IPS-20b (cell line): ENCODE results near the gene COL5A1.
"Not testable (repeated sequence)": the region's sequence is repeated elsewhere in the genome, so short reads cannot be mapped to it uniquely, and the experiment has no call there.

ENCODE experiments used
- H3K27ac ChIP-seq: one replicate; pipeline ENCODE4 v1.5.1; 2013; ENCODE audit warnings: low read length
- H3K27me3 ChIP-seq: 2 replicates; pipeline ENCODE4 v1.6.1; 2013; ENCODE audit warnings: mild to moderate bottlenecking, low read length, inconsistent platforms; ENCODE audit not compliant: insufficient read depth
- H3K36me3 ChIP-seq: 2 replicates; pipeline ENCODE4 v1.6.1; 2013; ENCODE audit warnings: low read depth, mild to moderate bottlenecking, inconsistent platforms, low read length, moderate library complexity; ENCODE audit not compliant: insufficient read depth
- H3K4me1 ChIP-seq: 2 replicates; pipeline ENCODE4 v1.6.1; 2013; ENCODE audit warnings: mild to moderate bottlenecking, control low read depth, inconsistent platforms, low read length, moderate library complexity; ENCODE audit not compliant: insufficient read depth
- H3K4me3 ChIP-seq: 2 replicates; pipeline ENCODE4 v1.5.1; 2013; ENCODE audit warnings: mild to moderate bottlenecking, low read length, inconsistent platforms
- H3K9ac ChIP-seq: 2 replicates; pipeline ENCODE4 v1.6.1; 2013; ENCODE audit warnings: low read depth, mild to moderate bottlenecking, inconsistent platforms, low read length, moderate library complexity
- H3K9me3 ChIP-seq: 2 replicates; pipeline ENCODE4 v1.6.1; 2013; ENCODE audit warnings: mild to moderate bottlenecking, low read depth, low read length, inconsistent platforms; ENCODE audit not compliant: insufficient read depth

Gene COL5A1

DNA sequence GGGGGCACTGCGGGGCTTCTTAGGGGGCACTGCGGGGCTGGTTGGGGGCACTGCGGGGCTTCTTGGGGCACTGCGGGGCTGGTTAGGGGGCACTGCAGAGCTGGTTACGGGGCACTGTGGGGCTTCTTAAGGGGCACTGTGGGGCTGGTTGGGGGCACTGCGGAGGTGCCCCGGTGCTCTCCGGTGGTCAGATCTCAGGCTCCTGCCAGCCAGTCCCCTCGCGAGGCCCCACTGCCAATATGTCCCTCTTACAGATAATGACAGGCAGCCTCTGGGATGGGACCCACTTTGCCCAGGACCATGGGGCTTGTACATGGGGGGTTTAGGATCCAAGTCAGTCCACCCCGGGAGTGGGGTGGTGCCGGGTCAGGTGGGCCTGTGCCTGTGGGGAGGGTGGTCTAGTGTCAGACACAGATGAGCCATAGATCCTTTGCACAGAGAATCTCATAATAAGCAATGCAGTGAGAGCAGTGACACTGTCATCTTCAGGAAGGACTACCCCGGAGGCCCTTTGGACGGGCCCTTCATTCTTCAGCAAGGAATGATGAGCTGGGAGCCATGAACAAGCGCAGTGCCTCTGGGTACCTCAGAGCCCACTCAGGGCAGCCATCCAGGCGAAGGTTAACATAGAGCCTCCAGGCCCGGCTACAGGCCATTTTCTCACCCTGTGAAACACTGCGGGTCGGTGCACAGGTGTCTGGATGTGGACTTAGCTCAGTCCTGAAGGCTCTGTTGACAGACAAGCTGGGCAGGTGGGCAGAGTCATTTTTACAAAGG is 38.2 kb downstream of the COL5A1 start:
- no peak overlapping the region for H3K27ac ChIP-seq
- no peaks in the 10 kb centered on the region for H3K27me3 ChIP-seq
- H3K9me3 ChIP-seq = 0 out of 2 replicates have a peak, but pooled peaks cover 2% of the 10 kb centered on the region
- H3K36me3 ChIP-seq = no peaks in the 10 kb centered on the region
- H3K9ac ChIP-seq = no peak overlapping the region
- no peaks in the 10 kb centered on the region for H3K4me1 ChIP-seq
- H3K4me3 ChIP-seq = no peak overlapping the region

DNA sequence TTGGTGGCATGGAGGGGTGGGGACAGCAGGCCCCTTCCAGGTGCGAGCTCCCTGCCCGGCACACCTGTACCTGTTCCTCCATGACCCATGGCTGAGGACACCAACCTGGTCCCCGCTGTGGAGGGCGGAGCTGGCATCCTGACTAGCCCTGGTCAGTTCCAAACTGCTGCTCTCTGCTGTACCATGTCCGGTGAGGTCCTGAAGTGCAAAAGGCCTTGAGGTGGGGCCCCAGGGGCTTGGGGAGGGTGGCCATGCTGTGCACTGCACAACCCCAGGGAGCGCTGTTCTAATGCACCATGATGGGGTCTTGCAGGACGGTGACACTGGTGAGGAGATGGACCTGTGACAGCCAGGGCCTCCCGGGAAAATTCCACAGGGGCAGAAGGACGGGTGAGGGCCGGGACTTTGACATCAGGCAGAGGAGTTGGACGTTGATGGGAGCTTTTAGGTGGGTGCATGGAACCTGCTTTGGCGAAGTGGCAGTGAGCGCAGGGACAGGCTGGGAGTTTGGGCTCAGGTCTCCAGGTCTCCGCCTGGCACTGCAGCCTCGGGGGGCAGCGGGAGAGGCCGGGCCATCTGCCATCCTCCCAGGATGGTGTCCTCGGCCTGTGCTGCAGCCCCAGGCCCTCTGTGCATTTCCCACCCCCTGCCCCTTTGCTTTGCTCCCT is 38.9 kb downstream of the COL5A1 start:
- Histone ChIP-seq H3K27me3 (no peaks in the 10 kb centered on the region), H3K9me3 (peaks cover 7% of the 10 kb centered on the region), H3K4me3 (no peak overlapping the region), H3K4me1 (no peaks in the 10 kb centered on the region), H3K9ac (no peak overlapping the region), H3K36me3 (no peaks in the 10 kb centered on the region), H3K27ac (no peak overlapping the region)

DNA sequence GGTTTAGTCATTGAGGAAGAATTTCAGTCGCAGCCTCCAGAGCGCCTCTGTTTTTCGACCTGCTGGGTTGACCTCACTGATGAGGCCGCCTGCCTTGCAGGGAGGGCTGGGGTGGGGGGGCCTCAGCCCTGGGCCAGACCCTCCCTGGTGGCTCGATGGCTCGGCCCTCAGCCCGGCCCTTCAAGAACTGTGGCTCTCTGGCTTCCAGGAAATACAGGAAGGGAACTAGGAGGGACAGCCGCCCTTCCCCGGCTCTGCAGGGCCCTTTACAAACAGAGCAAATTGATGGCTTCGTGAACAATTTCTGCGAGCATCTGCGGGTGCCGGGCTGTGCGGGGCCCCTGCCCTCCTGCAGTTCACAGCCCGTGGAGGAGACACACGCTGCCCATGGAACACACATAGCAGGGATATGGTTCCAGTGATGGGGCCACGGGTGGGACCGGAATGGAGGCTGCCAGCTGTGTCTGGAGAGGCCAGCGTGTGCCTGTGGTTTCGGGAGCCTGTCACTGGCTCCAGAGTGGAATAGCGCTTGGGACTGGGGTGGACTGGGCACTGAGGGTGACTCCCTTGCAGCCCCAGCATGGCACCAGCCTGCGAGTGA is 39.6 kb downstream of the COL5A1 start:
- Histone ChIP-seq H3K27me3 (no peaks in the 10 kb centered on the region), H3K4me1 (no peaks in the 10 kb centered on the region), H3K9me3 (peaks cover 7% of the 10 kb centered on the region), H3K9ac (no peak overlapping the region), H3K36me3 (no peaks in the 10 kb centered on the region), H3K27ac (no peak overlapping the region), H3K4me3 (no peak overlapping the region)

DNA sequence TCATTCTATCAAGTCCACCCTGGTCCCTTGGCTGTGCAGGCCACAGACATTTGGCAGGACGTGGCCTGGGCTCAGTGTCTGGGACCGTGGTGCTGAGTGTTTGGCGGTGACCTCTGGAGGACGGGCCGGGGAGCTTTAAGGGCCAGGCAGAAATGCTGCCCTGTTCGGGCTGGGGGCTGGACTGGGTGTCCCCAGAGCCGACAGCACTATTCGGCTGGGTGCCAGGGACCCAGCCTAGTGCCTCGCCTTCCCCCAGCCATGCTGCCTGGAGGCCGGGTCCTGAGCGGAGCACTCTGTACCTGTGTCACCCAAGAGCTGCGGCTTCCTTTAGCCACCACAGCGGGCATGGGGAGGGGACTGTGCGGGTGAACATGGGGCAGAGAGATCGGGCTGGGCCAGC is 40.4 kb downstream of the COL5A1 start:
- H3K4me3 ChIP-seq = no peak overlapping the region
- no peaks in the 10 kb centered on the region for H3K27me3 ChIP-seq
- peaks cover 7% of the 10 kb centered on the region for H3K9me3 ChIP-seq
- no peaks in the 10 kb centered on the region for H3K36me3 ChIP-seq
- H3K9ac ChIP-seq = no peak overlapping the region
- H3K4me1 ChIP-seq = no peaks in the 10 kb centered on the region
- H3K27ac ChIP-seq = no peak overlapping the region

DNA sequence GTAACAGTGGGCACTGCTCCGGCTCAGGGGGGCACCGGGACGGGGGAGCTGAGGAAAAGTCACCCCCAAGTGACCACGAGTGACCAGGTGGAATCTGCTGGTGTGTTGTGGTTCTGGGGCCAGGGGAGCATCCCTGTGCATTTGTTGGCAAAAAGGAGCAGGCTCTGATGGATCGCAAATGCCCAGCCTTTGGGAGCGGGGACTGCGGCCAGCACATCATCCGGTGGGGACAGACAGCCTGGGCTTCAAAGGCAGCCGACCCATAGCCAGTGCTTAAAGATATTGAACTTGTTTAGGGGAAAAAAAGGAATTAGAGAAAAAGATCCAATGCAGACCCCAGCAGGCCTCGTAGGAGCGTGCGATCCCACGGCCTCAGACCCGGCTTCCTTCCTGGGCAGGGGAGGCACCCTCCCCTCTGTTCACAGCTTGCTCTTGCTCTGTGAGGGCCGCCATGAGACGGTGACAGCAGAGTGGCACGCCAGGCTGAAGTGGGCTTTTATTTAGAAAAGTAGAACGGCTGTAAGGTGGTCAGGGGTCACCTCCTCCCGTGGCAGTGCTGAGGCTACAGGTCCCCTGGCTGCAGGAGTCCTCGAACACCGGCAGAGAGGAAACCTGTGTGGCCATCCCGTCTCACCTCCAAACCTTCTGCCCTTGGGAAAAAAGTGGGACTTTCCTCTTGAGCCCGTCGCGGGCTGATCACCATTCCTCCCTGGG is 41.2 kb downstream of the COL5A1 start:
- Histone ChIP-seq H3K27me3 (no peaks in the 10 kb centered on the region), H3K4me3 (no peak overlapping the region), H3K36me3 (no peaks in the 10 kb centered on the region), H3K4me1 (no peaks in the 10 kb centered on the region), H3K9ac (no peak overlapping the region), H3K27ac (no peak overlapping the region), H3K9me3 (peaks cover 7% of the 10 kb centered on the region)

DNA sequence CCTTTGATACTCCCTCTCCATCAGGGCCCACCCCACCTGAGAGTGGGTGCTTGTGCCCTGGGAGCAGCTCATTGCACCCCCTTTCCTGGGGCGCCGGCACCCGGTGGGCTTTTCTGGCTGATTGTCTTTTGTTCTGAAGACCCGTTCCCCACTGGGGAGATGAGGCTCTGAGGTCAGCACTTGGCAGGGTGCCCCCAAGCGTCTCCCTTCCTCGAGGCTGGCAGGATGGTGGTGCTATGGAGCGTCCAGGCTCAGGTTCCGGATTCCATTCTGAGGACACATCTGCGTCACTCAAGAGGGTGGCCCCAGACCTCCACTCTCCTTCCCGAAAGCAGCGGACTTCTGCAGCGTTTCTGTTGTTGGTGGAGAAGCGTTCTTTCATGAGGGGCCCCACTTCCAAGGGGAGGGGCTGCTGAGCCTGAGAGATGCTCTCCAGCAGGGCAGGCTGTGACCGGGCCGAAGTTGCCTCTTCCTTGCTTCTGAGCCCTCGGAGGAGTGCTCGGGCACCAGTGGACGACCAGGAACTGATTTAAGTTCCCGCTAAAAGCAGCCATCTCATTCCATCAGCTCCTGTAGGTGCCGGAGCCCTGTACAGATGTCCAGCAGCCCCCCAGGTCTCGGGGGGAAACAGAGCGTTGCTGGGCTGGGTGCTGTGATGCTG is 42.2 kb downstream of the COL5A1 start:
- Histone ChIP-seq H3K4me1 (no peaks in the 10 kb centered on the region), H3K4me3 (no peak overlapping the region), H3K27me3 (no peaks in the 10 kb centered on the region), H3K9me3 (peaks cover 7% of the 10 kb centered on the region), H3K36me3 (no peaks in the 10 kb centered on the region), H3K27ac (no peak overlapping the region), H3K9ac (no peak overlapping the region)

DNA sequence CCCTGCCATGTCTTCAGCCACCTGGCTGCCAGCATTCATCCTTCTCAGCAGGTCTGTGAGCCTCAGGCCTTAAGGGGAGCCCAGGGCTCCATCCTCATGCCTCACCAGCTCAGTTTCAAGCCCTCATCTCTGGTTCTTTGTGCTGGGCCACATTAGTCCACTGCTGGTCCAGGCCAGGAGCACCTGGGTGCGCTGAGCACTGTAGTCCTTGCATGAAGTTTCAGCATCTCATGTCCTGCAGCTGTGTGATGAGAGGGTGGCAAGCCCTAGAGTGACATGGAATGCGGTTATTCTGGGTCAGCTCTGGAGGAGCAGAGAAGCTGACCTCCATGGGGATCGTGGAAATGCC is 42.7 kb downstream of the COL5A1 start:
- peaks cover 7% of the 10 kb centered on the region for H3K9me3 ChIP-seq
- no peaks in the 10 kb centered on the region for H3K36me3 ChIP-seq
- no peaks in the 10 kb centered on the region for H3K4me1 ChIP-seq
- no peaks in the 10 kb centered on the region for H3K27me3 ChIP-seq
- H3K4me3 ChIP-seq = no peak overlapping the region
- no peak overlapping the region for H3K9ac ChIP-seq
- H3K27ac ChIP-seq = no peak overlapping the region

DNA sequence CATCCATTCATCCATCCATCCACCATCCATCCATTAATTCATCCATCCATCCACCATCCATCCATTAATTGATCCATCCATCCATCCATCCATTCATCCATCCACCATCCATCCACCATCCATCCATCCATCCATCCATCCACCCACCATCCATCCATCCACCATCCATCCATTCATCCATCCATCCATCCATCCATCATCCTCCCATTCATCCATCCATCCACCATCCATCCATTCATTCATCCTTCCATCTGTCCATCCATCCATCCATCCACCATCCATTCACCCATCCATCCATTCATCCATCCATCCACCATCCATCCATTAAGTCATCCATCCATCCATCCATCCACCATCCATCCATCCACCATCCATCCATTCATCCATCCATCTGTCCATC is 43.3 kb downstream of the COL5A1 start:
- not testable (repeated sequence) for H3K27ac ChIP-seq, H3K9ac ChIP-seq, H3K36me3 ChIP-seq, H3K9me3 ChIP-seq, H3K27me3 ChIP-seq, H3K4me1 ChIP-seq, H3K4me3 ChIP-seq

DNA sequence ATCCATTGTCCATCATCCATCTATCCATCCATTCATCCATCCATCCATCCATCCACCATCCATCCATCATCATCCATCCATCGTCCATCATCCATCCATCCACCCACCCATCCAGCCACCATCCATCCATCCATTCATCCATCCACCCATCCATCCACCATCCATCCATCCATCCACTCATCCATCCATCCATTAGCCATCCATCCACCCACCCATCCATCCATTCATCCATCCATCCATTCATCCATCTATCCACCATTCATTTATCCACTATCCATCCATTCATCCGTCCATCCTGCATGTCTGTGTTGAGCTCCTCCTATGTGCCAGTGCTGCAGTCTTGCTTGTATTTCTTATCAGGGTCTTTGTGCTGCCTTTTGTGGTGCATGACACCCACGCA is 44.2 kb downstream of the COL5A1 start:
- Histone ChIP-seq H3K27ac (no peak overlapping the region), H3K36me3 (no peaks in the 10 kb centered on the region), H3K9me3 (peaks cover 7% of the 10 kb centered on the region), H3K4me1 (no peaks in the 10 kb centered on the region), H3K4me3 (no peak overlapping the region), H3K27me3 (no peaks in the 10 kb centered on the region), H3K9ac (no peak overlapping the region)

DNA sequence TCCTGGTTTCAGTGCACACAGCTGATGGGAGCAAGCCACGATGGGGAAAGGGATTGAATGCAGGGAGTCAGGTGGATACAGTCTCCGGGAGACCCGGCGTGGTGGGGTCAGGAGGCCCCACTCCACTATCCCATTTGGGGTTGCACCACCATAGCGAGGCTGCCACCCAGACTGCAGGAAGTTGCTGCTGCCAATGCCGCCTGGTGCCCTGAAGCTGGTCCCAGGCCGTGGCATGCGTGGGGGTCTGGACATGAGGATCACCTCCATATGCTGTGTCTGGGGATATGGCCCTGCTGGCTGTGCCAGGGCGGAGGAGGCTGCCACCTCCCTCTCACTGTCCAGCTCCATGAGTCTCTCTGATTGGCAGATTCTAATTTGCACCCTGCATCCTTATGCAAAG is 45.3 kb downstream of the COL5A1 start:
- no peak overlapping the region for H3K9ac ChIP-seq
- H3K36me3 ChIP-seq = no peaks in the 10 kb centered on the region
- H3K4me1 ChIP-seq = no peaks in the 10 kb centered on the region
- no peak overlapping the region for H3K4me3 ChIP-seq
- no peaks in the 10 kb centered on the region for H3K27me3 ChIP-seq
- no peak overlapping the region for H3K27ac ChIP-seq
- H3K9me3 ChIP-seq = peaks cover 7% of the 10 kb centered on the region

DNA sequence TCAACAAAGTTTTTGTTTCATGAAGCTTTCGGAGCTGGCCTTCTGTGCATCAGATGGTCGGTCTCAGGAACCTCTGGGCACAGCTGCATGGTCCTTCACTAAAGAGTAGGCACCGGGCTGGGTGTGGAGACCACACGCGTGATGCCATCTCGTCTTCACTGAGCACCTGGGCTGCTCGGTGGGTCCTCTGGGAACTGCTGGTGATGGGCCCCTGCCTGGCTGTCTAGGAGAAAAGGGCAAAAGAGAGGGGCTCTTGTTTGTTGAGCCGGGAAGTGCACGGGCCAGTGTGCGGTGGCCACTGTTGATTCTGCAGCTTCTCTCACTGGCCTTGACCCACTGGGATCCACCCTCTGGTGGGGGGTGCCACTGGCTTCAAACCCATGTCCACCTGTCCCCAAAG is 46.0 kb downstream of the COL5A1 start:
- Histone ChIP-seq H3K36me3 (no peaks in the 10 kb centered on the region), H3K9ac (no peak overlapping the region), H3K27me3 (no peaks in the 10 kb centered on the region), H3K9me3 (peaks cover 7% of the 10 kb centered on the region), H3K4me3 (no peak overlapping the region), H3K27ac (no peak overlapping the region), H3K4me1 (no peaks in the 10 kb centered on the region)
